GM18909 (cell line): ENCODE data around the gene FKBP8.
A peak's percentile ranks its signal among the peaks of the same experiment; 100 is the strongest.
"Not testable (repeated sequence)": the region's sequence is repeated elsewhere in the genome, so short reads cannot be mapped to it uniquely, and the experiment has no call there.

Experiments
- ATAC-seq: cut with Tn5 transposase; IDR thresholded peaks from one replicate; pipeline ENCODE4 v1.9.1; 2021; ENCODE audit warnings: mild to moderate bottlenecking; ENCODE audit not compliant: unreplicated experiment, poor library complexity

Gene FKBP8

DNA sequence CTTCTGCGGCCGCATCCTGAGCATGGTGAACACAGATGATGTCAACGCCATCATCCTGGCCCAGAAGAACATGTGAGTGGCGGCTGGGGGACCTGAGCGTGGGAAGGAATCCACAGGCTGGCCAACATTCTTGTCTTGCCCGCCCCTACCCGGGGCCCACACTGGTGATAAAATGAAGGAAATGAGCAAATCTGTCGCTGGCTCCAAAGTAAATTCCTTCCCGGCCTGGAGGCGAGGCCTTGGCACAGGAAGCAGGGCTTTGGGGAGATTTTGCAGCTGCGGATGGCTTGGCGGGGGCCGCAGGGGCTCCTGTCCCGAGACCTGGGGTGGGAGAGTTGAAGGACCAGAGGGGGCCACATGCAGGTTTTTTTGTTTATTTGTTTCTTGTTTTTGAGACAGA lies 18.7 kb upstream of the FKBP8 start:
- no peak for ATAC-seq

DNA sequence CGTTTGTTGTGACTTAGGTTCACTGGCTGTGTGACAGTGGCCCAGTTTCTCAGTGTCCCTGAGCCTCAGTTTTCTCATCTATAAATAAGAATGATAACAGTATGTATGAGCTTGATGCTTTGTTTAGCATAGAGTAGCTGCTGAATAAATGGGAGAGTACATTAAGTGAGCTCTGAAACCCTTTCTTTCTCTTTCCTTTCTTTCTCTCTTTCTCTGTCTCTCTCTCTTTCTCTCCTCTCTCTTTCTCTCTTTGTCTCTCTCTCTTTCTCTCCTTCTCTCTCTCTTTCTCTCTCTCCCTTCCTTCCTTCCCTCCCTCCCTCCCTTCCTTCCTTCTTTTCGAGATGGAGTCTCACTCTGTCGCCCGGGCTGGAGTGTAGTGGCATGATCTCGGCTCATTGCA lies 16.3 kb upstream of the FKBP8 start:
- ATAC-seq, result no peak

DNA sequence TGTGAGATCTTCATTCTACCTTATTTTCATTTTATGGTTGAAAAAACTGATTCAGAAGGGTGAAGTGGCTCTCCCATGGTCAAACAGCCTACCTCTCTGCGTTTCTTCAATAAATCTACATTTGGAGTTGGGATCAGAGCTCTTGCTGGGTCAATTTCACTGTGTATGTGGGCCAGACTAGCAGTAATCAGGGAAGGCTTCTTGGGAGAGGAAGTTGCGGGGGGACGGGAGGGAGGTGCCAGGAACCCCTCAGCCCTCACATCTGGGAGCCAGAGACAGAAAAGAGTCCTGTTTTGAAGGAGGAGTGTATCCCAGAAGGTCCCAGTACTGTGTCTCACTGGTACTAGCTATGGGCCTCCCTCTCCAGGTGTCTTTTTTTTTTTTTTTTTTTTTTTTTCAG lies 15.2 kb upstream of the FKBP8 start:
- ATAC-seq, result no peak

DNA sequence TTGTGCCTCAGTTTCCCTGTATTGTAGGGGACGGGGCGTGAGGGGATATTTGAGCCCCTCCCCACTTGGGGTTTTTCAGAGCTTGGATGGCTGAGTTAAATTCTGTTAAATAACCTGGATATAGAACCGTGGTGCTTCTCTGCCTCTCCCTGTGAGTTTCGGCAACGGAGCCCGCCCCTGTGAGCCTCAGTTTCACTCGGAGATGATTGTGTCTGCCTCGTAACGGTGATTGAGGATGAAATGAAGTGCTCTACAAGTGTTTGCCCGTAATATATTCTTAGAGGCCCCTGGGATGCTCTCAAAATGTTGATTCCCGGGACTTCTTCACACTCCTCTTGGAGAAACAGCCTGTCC lies 14.8 kb upstream of the FKBP8 start:
- no peak for ATAC-seq

GRCh38 chr19:18557411-18558201 lies 14.2 kb upstream of the FKBP8 start, which contains the start of gene KXD1:
TSS of gene KXD1 (plus strand) at chr19:18557870. CDS start at chr19:18562057, 4,187 bp downstream.
- peak; percentile 93 for ATAC-seq

DNA sequence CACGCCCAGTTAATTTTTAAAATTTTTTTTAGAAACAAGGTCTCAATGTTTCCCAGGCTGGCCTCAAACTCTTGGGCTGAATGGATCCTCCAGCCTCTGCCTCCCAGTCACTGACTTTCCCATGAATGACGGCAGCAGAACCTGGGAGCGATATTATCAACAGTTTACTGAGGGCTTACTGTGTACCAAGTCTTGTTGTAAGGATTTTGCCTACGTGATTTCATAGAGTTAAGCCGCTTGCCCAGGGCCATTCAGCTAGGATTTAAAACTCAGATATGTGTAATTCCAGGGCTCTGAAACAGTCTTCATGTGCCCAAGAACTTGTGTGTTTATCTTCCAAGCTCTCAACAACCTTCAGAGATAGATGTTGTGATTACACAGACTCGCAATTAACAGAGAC lies 8.3 kb upstream of the FKBP8 start:
- ATAC-seq, result no peak

DNA sequence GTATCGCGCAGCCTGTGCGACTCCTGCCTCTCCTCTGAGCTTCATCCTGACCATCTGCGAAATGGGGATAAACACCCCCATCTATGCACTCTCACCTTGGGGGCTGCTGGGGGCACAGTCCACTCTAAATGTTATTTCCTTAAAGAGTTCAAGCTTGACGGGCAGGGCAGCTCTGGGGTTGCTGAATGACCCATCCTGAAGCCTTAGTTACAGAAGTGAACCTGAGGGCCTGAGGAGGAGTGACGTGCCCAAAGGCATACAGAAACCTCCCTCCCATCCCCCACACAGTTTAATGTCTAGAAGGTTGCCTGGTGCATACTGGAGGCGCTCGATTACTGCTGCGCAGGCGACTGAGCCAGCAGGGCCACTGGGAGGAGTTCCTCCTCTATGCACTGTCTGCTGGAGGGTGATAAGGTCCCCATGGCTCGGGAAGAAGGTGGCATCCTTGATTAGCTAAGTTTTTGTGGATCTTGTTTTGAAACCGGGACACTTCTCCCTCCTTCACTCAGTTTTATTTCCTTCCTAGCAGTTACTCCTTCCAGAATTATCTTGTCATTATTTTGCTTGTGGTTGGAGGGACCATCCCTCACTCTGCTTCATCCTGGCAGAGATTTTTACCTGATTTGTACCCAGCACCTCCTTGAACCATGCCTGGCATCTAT lies 572 bp upstream of the FKBP8 start:
- peak; percentile 66 for ATAC-seq

DNA sequence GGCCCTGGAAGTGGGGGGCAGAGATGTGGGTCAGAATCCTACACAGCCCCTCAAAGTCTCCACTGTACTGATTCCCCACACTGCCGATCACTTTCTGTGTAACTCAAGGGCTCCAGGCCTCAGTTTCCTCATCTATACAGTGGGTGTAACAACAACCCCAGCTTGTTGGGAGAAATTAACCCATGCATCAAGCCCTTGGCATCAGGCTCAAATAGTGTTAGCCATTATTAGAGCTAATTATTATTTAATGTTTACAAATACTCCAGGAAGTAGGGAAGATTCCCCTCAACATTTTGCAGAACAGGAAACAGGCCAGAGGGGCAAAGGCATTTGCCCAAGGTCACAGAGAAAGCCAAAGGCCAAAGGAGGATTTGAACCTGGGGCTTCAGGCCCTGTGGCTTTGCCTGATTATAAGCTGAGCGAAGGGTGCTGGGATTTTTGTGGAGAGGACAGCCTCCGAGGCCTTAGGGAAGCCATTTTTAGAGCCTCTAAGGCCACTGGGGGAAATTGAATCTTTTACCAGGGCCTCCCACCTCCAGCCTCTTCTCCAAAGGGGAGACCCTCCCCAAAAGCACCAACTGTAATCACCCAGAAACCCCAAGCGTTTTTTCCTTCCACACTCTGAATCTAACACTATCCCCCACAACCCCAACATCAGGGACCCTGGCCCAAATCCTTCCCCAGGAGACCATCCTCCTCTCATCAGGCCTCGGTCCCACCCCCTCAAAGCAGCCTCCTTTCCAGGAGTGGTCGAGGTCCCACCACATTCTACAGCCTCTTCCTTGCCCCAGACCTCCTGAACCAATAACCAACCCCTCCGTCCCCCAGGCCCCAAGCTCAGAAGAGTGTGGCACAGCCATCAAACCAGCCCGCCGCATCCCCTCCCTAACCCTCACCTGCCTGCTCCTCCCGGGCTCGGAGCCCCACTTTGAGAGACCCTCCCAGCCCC lies 1.1 kb downstream of the FKBP8 start:
- no peak for ATAC-seq

GRCh38 chr19:18541258-18541991 lies 1.9 kb downstream of the FKBP8 start:
- ATAC-seq, result no peak

- ATAC-seq, result not testable (repeated sequence)
Measured at GRCh38 chr19:18540200-18540599, 3.2 kb downstream of the FKBP8 start.

GRCh38 chr19:18539372-18539771 lies 4.0 kb downstream of the FKBP8 start:
- no peak for ATAC-seq

- ATAC-seq, result no peak
Measured at GRCh38 chr19:18538115-18538514, 5.3 kb downstream of the FKBP8 start.

GRCh38 chr19:18537431-18537830 lies 5.9 kb downstream of the FKBP8 start:
- no peak for ATAC-seq

DNA sequence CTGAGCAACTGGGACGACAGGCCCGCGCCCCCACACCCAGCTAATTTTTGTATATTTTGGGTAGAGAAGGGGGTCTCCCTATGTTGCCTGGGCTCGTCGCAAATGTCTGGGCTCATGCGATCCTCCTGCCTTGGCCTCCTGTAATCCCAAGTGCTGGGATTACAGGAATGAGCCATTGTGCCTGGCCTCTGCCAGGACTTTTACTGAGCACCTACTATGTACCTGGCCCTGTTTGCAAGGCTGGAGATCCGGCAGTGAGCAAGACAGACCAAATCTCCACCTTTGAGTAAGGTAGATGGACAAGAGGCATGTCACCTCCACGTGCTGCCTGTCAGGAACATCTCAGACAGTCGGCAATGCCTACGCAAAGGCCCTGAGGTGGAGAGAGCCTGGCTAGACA lies 6.9 kb downstream of the FKBP8 start:
- ATAC-seq, result no peak

DNA sequence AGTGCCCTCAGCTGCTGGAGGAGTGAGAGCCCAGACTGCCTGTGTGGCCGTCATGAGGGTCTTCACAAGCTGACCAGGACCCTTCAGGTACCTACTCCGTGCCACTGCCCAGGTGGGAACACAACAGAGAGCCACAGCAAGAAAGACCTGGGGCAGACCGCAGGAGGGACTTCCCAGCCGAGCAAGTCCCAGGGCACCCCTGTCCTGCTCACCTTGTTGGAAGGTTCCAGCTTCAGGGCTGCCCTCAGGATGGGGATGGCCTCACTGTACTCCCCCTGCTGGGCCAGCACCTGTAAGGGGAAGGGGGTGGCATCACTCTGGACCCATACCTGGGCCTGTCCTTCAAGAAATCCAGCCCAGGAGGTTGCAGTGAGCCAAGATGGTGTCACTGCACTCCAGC lies 10.3 kb downstream of the FKBP8 start:
- ATAC-seq, result no peak

DNA sequence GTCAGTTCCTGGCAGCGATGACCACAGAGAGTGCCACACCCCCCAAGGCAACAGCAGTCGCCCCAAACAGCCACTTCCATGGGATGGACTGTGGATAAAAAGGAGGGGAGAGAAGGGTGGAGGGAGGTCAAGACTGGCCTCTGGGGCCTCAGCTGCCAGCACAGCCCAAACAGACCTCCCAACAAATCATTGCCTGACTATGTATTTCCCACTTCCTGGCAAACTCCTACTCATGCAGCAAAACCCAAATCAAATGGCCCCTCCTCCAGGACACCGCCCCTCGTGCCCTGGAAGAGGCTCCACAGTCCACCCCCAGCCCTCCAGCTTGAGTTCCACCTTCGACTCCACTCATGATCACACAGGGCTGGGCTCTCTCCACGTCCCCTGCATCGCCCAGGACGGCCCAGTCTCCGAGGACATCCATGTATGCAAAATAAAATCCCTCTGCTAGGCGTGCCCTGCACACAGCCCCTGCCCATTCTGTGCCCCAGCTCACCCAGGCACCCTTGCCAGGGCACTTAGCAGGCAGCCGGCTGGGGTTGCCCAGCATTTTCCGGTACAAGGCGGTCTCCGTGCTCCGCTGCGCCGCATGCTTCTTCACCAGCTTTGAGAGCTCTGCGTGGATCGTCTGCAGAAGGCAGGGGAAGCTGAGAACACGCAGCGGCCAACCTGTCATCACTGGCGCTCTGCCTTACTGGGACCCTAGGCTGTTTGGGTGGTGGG lies 11.0 kb downstream of the FKBP8 start:
- no peak for ATAC-seq

DNA sequence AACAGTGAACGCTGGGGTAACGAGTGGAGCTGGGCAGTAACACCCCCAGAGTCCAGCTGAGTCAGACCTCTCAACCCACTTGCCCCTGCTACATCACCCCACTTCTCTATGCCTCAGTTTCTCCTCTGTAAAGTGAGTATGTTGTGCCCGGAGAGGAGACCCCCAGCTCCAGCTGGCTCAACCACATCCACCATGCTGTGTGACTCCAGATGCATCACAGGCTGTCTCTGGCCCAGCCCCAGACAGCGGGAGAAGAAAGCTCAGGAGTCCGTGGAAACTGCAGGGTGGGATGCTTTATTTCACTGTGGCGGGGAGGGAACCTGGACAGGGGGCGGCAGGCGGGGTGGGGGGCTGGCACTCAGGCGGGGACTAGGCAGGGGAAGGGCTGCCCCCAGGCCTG lies 11.9 kb downstream of the FKBP8 start:
- ATAC-seq, result no peak

DNA sequence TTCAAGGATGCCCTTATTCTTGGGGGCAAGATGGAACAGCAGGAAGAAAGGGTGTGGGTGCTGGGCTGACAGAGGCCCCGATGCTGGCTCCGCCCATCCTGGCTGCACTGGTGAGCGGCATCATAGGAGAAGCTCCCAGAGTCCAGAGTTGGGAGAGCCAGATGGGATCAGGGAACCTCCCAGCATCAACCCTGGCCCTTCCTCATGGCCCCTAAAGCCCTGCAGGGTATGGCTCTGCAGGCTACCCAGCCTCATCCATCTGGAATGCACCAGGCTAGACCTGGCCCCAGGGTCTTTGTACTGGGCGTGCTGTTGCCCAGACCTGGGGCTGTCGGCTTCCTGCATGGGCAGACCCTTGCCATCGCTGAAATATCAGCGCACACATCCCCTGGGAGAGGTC lies 13.6 kb downstream of the FKBP8 start:
- ATAC-seq, result no peak

DNA sequence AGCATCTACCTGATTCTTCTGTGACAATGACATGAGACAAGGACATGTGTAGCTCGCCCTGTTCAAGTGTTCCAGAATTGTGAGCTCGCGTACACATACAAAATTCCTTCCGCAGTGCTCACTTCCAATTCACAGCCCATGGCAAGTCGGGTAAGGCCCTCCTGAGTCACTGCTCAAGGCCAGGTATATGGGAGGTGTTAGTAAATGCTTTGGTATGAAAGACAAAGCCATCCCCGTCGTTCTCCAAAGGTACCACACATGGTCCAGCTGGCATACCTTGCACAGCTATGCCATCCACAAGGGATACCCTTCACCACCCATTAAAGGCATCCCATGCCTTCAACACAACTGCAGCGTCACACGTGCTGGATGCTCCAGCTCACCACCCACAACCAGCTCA lies 17.1 kb downstream of the FKBP8 start:
- ATAC-seq, result no peak

- ATAC-seq, result no peak
Measured at GRCh38 chr19:18523841-18524240, 19.5 kb downstream of the FKBP8 start.
